Loucy (cell line): ENCODE measurements around the gene TRMT61B.
A peak's percentile ranks its signal among the peaks of the same experiment; 100 is the strongest.

Source experiments
- H2AFZ ChIP-seq: fragments of 200-600 bp; sonication (generic); 2 replicates; pipeline ENCODE4 v1.6.0; 2016; ENCODE audit warnings: antibody characterized with exemption, mild to moderate bottlenecking, low read length, moderate library complexity
- H3F3A ChIP-seq: fragments of 200-600 bp; 2 replicates; pipeline ENCODE4 v1.6.0; 2016; ENCODE audit warnings: antibody characterized with exemption, low read depth, mild to moderate bottlenecking
- H3K27me3 ChIP-seq: fragments of 200-600 bp; sonication (generic); 2 replicates; pipeline ENCODE4 v1.6.1; 2014; ENCODE audit warnings: low read length, mild to moderate bottlenecking; ENCODE audit not compliant: insufficient read depth, poor library complexity, severe bottlenecking
- H3K36me3 ChIP-seq: fragments of 200-600 bp; sonication (generic); 2 replicates; pipeline ENCODE4 v1.6.1; 2016; ENCODE audit warnings: low read length; ENCODE audit not compliant: insufficient read depth
- H3K4me1 ChIP-seq: fragments of 200-600 bp; sonication (generic); 2 replicates; pipeline ENCODE4 v1.5.1; 2014; ENCODE audit warnings: low read length, mild to moderate bottlenecking; ENCODE audit not compliant: insufficient read depth, poor library complexity, severe bottlenecking
- H3K4me2 ChIP-seq: fragments of 200-600 bp; sonication (generic); 2 replicates; pipeline ENCODE4 v1.6.0; 2014; ENCODE audit warnings: antibody characterized with exemption, low read length, low read depth, mild to moderate bottlenecking; ENCODE audit not compliant: poor library complexity, severe bottlenecking
- H3K4me3 ChIP-seq: fragments of 200-600 bp; sonication (generic); 2 replicates; pipeline ENCODE4 v1.5.1; 2014; ENCODE audit warnings: low read length, mild to moderate bottlenecking, mixed read lengths; ENCODE audit not compliant: poor library complexity, severe bottlenecking
- H3K79me2 ChIP-seq: fragments of 200-600 bp; sonication (generic); 2 replicates; pipeline ENCODE4 v1.6.1; 2014; ENCODE audit warnings: low read length; ENCODE audit not compliant: insufficient read depth
- H3K9ac ChIP-seq: fragments of 200-600 bp; sonication (generic); 2 replicates; pipeline ENCODE4 v1.6.0; 2014; ENCODE audit warnings: mild to moderate bottlenecking, low read depth, low read length, moderate library complexity; ENCODE audit not compliant: poor library complexity, severe bottlenecking
- H3K9me2 ChIP-seq: fragments of 200-600 bp; sonication (generic); replicated peaks from 2 replicates; pipeline ENCODE4 v1.6.1; 2016; ENCODE audit warnings: low read depth, low read length, mixed read lengths
- H3K9me3 ChIP-seq: fragments of 200-600 bp; sonication (generic); 2 replicates; pipeline ENCODE4 v1.6.1; 2014; ENCODE audit warnings: mild to moderate bottlenecking, antibody characterized with exemption, low read length, low read depth; ENCODE audit not compliant: insufficient read depth
- H4K20me1 ChIP-seq: fragments of 200-600 bp; sonication (generic); 2 replicates; pipeline ENCODE4 v1.6.0; 2014; ENCODE audit warnings: antibody characterized with exemption, low read length, mild to moderate bottlenecking; ENCODE audit not compliant: insufficient read depth, poor library complexity, severe bottlenecking
- EZH2phosphoT487 ChIP-seq: fragments of 200-600 bp; IDR thresholded peaks from 2 replicates; pipeline ENCODE4 v1.6.1; 2018; ENCODE audit warnings: antibody characterized with exemption, mild to moderate bottlenecking, moderate library complexity, borderline replicate concordance
- TF ChIP-seq, protein P1 (sequence below): fragments of 200-600 bp; sonication (generic); conservative IDR thresholded peaks from 2 replicates; pipeline ENCODE4 v1.5.1; 2014; ENCODE audit warnings: mild to moderate bottlenecking, antibody characterized with exemption, low read length

TRMT61B gene

DNA sequence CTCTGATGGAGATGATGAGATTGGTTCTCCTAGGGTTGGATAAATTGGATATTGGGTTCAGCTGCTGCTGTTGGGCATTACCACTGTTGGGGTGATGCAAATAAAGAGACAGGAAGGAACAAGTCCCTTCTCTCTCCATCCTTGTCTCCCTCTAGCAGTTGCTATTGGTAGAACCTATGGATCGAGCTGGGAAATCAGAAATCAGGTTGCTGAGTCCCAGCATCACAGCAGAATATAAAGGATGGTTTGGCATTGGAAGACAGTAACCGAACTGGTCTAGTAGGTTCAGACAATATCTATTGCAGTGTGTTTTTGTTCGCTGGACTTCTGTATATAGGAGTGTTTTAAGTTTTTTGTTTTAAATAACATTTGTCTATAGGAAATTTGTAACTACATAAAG is 32.5 kb upstream of the TRMT61B start:
- TF ChIP-seq, protein P1, sequence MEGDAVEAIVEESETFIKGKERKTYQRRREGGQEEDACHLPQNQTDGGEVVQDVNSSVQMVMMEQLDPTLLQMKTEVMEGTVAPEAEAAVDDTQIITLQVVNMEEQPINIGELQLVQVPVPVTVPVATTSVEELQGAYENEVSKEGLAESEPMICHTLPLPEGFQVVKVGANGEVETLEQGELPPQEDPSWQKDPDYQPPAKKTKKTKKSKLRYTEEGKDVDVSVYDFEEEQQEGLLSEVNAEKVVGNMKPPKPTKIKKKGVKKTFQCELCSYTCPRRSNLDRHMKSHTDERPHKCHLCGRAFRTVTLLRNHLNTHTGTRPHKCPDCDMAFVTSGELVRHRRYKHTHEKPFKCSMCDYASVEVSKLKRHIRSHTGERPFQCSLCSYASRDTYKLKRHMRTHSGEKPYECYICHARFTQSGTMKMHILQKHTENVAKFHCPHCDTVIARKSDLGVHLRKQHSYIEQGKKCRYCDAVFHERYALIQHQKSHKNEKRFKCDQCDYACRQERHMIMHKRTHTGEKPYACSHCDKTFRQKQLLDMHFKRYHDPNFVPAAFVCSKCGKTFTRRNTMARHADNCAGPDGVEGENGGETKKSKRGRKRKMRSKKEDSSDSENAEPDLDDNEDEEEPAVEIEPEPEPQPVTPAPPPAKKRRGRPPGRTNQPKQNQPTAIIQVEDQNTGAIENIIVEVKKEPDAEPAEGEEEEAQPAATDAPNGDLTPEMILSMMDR: no peak
- TF ChIP-seq EZH2phosphoT487: no peak
- Histone ChIP-seq H3K9me3 (no peaks in the 10 kb centered on the region), H3K4me2 (no peak overlapping the region), H3F3A (no peaks in the 10 kb centered on the region), H3K4me1 (peaks cover 30% of the 10 kb centered on the region), H3K9ac (no peak overlapping the region), H3K79me2 (peaks cover 87% of the 10 kb centered on the region), H2AFZ (no peak overlapping the region), H3K4me3 (no peak overlapping the region), H4K20me1 (peaks cover 83% of the 10 kb centered on the region), H3K36me3 (peaks cover 59% of the 10 kb centered on the region), H3K9me2 (no peaks in the 10 kb centered on the region), H3K27me3 (no peaks in the 10 kb centered on the region)

DNA sequence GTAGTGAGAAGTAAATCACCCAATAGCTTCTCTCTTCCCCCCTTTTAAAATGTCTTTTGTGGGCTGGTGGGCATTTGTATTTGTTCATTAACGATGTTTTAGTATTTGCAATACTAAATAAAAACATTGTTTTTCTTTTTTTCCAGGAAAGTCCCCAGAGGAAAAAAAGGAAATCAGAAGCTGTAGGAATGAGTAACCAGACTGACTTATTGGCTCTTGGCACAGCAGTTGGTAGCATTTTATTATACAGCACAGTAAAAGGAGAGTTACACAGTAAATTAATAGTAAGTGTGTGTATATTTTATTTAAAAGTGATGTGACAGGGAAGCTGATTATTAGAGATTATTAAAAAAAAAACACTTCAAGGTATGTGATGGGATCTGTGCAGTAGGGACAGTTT is 31.7 kb upstream of the TRMT61B start:
- peaks cover 51% of the 10 kb centered on the region for H3K36me3 ChIP-seq

DNA sequence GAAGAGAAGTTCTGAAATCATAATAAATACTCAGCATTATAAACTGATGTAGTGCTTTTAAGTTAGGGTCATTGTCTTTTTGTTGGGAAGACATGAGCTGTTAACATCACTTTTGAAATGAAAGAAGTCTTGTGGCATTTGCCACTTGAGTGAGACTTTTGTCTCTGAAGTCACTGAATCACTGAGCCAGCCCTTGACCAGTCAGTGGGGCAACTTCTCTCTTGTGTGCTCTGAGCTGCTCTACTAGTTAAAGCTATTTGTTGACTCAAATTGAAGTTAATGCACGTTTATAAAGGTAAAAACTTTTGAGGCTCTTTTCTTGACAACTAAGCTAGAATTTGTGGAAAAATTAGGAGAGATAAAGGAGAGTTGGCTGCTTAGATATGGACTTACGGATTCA is 31.1 kb upstream of the TRMT61B start:
- H3K9me2 ChIP-seq: no peaks in the 10 kb centered on the region
- peaks cover 95% of the 10 kb centered on the region for H3K79me2 ChIP-seq
- TF ChIP-seq, protein P1: no peak
- no peak for TF ChIP-seq EZH2phosphoT487
- H3K4me2 ChIP-seq: peak overlapping the region; percentile 95
- no peak overlapping the region for H2AFZ ChIP-seq
- H3K4me3 ChIP-seq: no peak overlapping the region
- H3K9me3 ChIP-seq: no peaks in the 10 kb centered on the region
- peaks cover 45% of the 10 kb centered on the region; the same call in 1 of the 2 replicates for H3K36me3 ChIP-seq
- no peaks in the 10 kb centered on the region for H3K27me3 ChIP-seq
- peaks cover 92% of the 10 kb centered on the region for H4K20me1 ChIP-seq
- no peak overlapping the region for H3K9ac ChIP-seq
- H3K4me1 ChIP-seq: peaks cover 44% of the 10 kb centered on the region
- H3F3A ChIP-seq: no peaks in the 10 kb centered on the region

More for the DNA sequence above, 31.7 kb upstream of the TRMT61B start:
- Histone ChIP-seq H3K4me1 (peaks cover 37% of the 10 kb centered on the region), H3K27me3 (no peaks in the 10 kb centered on the region), H3F3A (no peaks in the 10 kb centered on the region), H4K20me1 (peaks cover 89% of the 10 kb centered on the region), H3K9ac (no peak overlapping the region), H3K4me3 (no peak overlapping the region), H3K9me2 (no peaks in the 10 kb centered on the region), H2AFZ (no peak overlapping the region), H3K4me2 (no peak overlapping the region), H3K9me3 (no peaks in the 10 kb centered on the region), H3K79me2 (peaks cover 95% of the 10 kb centered on the region)
- no peak for TF ChIP-seq EZH2phosphoT487
- TF ChIP-seq, protein P1: no peak
